KMS-11 (cell line): ENCODE results near the gene DPM3.

Experiments used
- H2AFZ ChIP-seq: fragments of 200-600 bp; sonication (generic); 2 replicates; pipeline ENCODE4 v1.6.1; 2016; ENCODE audit warnings: antibody characterized with exemption, mixed run types, low read depth
- H3K27ac ChIP-seq: fragments of 200-600 bp; sonication (generic); 2 replicates; pipeline ENCODE4 v1.6.1; 2016; ENCODE audit warnings: mild to moderate bottlenecking, mixed run types
- H3K27me3 ChIP-seq: fragments of 200-600 bp; sonication (generic); 2 replicates; pipeline ENCODE4 v1.6.1; 2017; ENCODE audit warnings: mild to moderate bottlenecking, low read depth, mixed run types, moderate library complexity; ENCODE audit not compliant: insufficient read depth
- H3K36me3 ChIP-seq: fragments of 200-600 bp; sonication (generic); 2 replicates; pipeline ENCODE4 v1.6.1; 2017; ENCODE audit warnings: mild to moderate bottlenecking, mixed run types; ENCODE audit not compliant: insufficient read depth
- H3K4me1 ChIP-seq: fragments of 200-600 bp; sonication (generic); 2 replicates; pipeline ENCODE4 v1.6.1; 2016; ENCODE audit warnings: mild to moderate bottlenecking, low read depth, mixed run types; ENCODE audit not compliant: poor library complexity, severe bottlenecking
- H3K4me2 ChIP-seq: fragments of 200-600 bp; sonication (generic); 2 replicates; pipeline ENCODE4 v1.7.0; 2016; ENCODE audit warnings: mild to moderate bottlenecking, mixed run types
- H3K4me3 ChIP-seq: fragments of 200-600 bp; sonication (generic); IDR thresholded peaks from 2 replicates; pipeline ENCODE4 v1.6.1; 2017; ENCODE audit warnings: low read depth, low read length, mixed read lengths; ENCODE audit not compliant: insufficient read depth
- H3K79me2 ChIP-seq: fragments of 200-600 bp; sonication (generic); 2 replicates; pipeline ENCODE4 v1.6.1; 2016; ENCODE audit warnings: low read depth, mixed run types; ENCODE audit not compliant: insufficient read depth
- H3K9ac ChIP-seq: fragments of 200-600 bp; sonication (generic); 2 replicates; pipeline ENCODE4 v1.6.1; 2016; ENCODE audit warnings: mild to moderate bottlenecking, mixed run types
- H4K20me1 ChIP-seq: fragments of 200-600 bp; sonication (generic); 2 replicates; pipeline ENCODE4 v1.6.1; 2016; ENCODE audit warnings: mild to moderate bottlenecking, mixed run types; ENCODE audit not compliant: insufficient read depth
- CTCF ChIP-seq: fragments of 200-600 bp; sonication (generic); conservative IDR thresholded peaks from 2 replicates; pipeline ENCODE4 v1.6.1; 2017; ENCODE audit warnings: low read depth, mild to moderate bottlenecking, antibody characterized with exemption, low read length, moderate library complexity, mixed read lengths

Gene DPM3

GRCh38 chr1:155186794-155187455, 46.6 kb upstream of the DPM3 start:
- no peak for TF ChIP-seq CTCF
- Histone ChIP-seq H3K4me2 (no peak overlapping the region), H3K4me1 (no peaks in the 10 kb centered on the region), H3K27me3 (no peaks in the 10 kb centered on the region), H4K20me1 (no peaks in the 10 kb centered on the region), H3K79me2 (no peaks in the 10 kb centered on the region), H3K36me3 (no peaks in the 10 kb centered on the region), H3K27ac (no peak overlapping the region), H2AFZ (no peak overlapping the region), H3K4me3 (no peak overlapping the region), H3K9ac (no peak overlapping the region)

- H2AFZ ChIP-seq: no peak overlapping the region
- no peak overlapping the region for H3K4me3 ChIP-seq
- no peak overlapping the region for H3K9ac ChIP-seq
- no peaks in the 10 kb centered on the region for H3K79me2 ChIP-seq
- no peaks in the 10 kb centered on the region for H3K27me3 ChIP-seq
- H3K4me1 ChIP-seq: no peaks in the 10 kb centered on the region
- no peak overlapping the region for H3K4me2 ChIP-seq
- H4K20me1 ChIP-seq: no peaks in the 10 kb centered on the region
- no peak for TF ChIP-seq CTCF
- no peak overlapping the region for H3K27ac ChIP-seq
- H3K36me3 ChIP-seq: no peaks in the 10 kb centered on the region
Observed at GRCh38 chr1:155186067-155186793, 45.9 kb upstream of the DPM3 start.

DNA sequence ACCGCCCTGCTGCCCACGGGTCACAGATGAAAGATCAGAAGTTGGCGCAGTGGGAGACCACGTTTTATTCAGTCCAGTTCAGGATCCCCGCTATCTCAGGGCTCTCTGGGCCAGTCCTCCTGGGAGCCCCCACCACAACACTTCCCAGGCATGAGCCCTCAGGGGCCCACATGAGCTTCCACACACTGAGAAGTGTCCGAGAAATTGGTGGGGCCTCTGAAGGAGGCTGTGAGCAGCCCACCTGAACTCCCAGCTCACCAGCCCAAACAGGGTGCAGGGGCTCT, 45.4 kb upstream of the DPM3 start:
- Histone ChIP-seq H3K4me1 (peaks cover 4% of the 10 kb centered on the region), H3K27ac (no peak overlapping the region), H3K4me3 (no peak overlapping the region), H3K79me2 (no peaks in the 10 kb centered on the region), H3K27me3 (no peaks in the 10 kb centered on the region), H4K20me1 (no peaks in the 10 kb centered on the region), H2AFZ (no peak overlapping the region), H3K36me3 (no peaks in the 10 kb centered on the region), H3K4me2 (no peak overlapping the region), H3K9ac (no peak overlapping the region)
- no peak for TF ChIP-seq CTCF

DNA sequence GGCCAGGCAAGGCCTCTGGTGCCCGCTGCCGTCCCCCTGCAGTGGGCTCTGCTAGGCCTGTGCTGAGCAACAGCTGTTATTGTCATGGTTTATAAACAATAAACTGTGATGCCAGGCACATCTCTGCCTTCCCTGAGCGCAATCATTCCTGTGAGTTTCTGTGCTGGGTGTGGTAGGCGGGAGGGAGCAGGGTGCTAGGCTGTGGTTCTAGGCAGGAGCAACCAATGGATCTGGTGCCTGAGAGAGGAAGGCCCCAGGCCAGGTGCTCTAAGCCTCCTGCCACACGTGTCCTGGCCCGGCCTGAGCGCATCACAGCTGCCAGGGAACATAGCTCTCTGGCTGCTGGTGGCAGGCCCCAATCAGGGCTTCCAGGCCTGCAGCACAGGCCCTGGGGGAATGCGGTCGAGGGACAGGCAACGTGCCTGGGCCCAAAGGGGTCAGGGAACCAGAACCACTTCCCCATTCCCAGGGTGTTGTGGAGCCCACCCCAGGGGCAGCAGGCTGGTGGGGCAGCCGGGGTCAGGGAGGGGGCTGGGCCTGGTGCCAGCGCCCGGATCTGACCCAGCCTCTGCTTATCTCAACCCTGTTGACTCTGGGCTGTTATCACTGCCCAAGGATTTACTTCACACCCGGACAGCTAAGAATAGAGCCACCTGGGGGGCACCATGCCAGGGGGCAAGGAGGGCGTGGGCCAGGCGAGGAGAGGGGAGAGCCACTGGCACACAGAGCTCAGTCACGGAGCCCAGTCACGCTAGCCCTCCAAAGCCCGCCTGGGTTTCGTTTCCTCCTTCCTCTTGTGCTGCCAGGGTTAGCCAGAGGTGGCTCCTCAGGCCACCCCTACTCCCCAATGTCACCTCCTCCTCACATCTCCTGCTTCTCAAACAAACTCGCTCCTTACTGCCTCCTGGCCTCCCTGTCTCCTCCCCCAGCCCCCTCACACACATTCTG, 44.8 kb upstream of the DPM3 start:
- no peak for TF ChIP-seq CTCF
- H3K4me3 ChIP-seq: no peak overlapping the region
- H3K27ac ChIP-seq: no peak overlapping the region
- no peaks in the 10 kb centered on the region for H3K27me3 ChIP-seq
- H3K36me3 ChIP-seq: no peaks in the 10 kb centered on the region
- no peak overlapping the region for H3K9ac ChIP-seq
- H3K4me1 ChIP-seq: peaks cover 6% of the 10 kb centered on the region
- no peaks in the 10 kb centered on the region for H4K20me1 ChIP-seq
- H3K79me2 ChIP-seq: no peaks in the 10 kb centered on the region
- H3K4me2 ChIP-seq: no peak overlapping the region
- no peak overlapping the region for H2AFZ ChIP-seq
